H9 (cell line): ENCODE results near the gene PPP2R5E. TPM values are rescaled to one million over a fixed set of nuclear protein-coding genes. Genes with fewer than 3 reads are reported as not detected.

Source experiments
- DNase-seq: peaks from one replicate; pipeline ENCODE4 v3.0.0-alpha.2; 2017
- H2AFZ ChIP-seq: one replicate; pipeline ENCODE4 v1.6.1; 2013; ENCODE audit warnings: mild to moderate bottlenecking, low read length, control low read depth, moderate library complexity
- H2AK5ac ChIP-seq: 2 replicates; pipeline ENCODE4 v1.6.1; 2013; ENCODE audit warnings: low read length, control low read depth, mixed read lengths; ENCODE audit not compliant: insufficient read length
- H2BK120ac ChIP-seq: one replicate; pipeline ENCODE4 v1.6.1; 2013; ENCODE audit warnings: low read depth, mild to moderate bottlenecking, low read length, control low read depth, inconsistent platforms; ENCODE audit not compliant: poor library complexity, severe bottlenecking
- H2BK12ac ChIP-seq: 2 replicates; pipeline ENCODE4 v1.6.1; 2013; ENCODE audit warnings: low read length, control low read depth, mixed read lengths, low read depth; ENCODE audit not compliant: insufficient read length
- H2BK15ac ChIP-seq: 2 replicates; pipeline ENCODE4 v1.6.1; 2013; ENCODE audit warnings: low read depth, low read length, control low read depth
- H2BK20ac ChIP-seq: one replicate; pipeline ENCODE4 v1.6.1; 2013; ENCODE audit warnings: low read depth, mild to moderate bottlenecking, low read length, control low read depth, inconsistent platforms; ENCODE audit not compliant: poor library complexity, severe bottlenecking
- H2BK5ac ChIP-seq: 2 replicates; pipeline ENCODE4 v1.6.1; 2013; ENCODE audit warnings: low read length, control low read depth, mixed read lengths; ENCODE audit not compliant: insufficient read length
- H3K14ac ChIP-seq: 2 replicates; pipeline ENCODE4 v1.6.1; 2013; ENCODE audit warnings: low read length, control low read depth; ENCODE audit not compliant: insufficient read depth
- H3K18ac ChIP-seq: 2 replicates; pipeline ENCODE4 v1.6.1; 2013; ENCODE audit warnings: low read depth, mild to moderate bottlenecking, mixed read lengths, low read length, control low read depth; ENCODE audit not compliant: insufficient read length
- H3K23ac ChIP-seq: 2 replicates; pipeline ENCODE4 v1.6.1; 2013; ENCODE audit warnings: low read length, control low read depth, mixed read lengths, low read depth; ENCODE audit not compliant: insufficient read length
- H3K23me2 ChIP-seq: 2 replicates; pipeline ENCODE4 v1.6.1; 2013; ENCODE audit warnings: low read depth, mild to moderate bottlenecking, mixed read lengths, low read length, control low read depth; ENCODE audit not compliant: insufficient read length, poor library complexity, severe bottlenecking
- H3K27ac ChIP-seq: 2 replicates; pipeline ENCODE4 v1.5.1; 2013; ENCODE audit warnings: low read length, control low read depth, mixed read lengths, low read depth; ENCODE audit not compliant: insufficient read length
- H3K27me3 ChIP-seq: 2 replicates; pipeline ENCODE4 v1.6.1; 2013; ENCODE audit warnings: low read length, control low read depth, inconsistent platforms; ENCODE audit not compliant: insufficient read depth
- H3K4ac ChIP-seq: 2 replicates; pipeline ENCODE4 v1.6.1; 2013; ENCODE audit warnings: low read depth, mild to moderate bottlenecking, control low read depth, inconsistent platforms, low read length, moderate library complexity
- H3K4me1 ChIP-seq: 2 replicates; pipeline ENCODE4 v1.6.1; 2013; ENCODE audit warnings: low read length, control low read depth, inconsistent platforms; ENCODE audit not compliant: insufficient read depth
- H3K4me2 ChIP-seq: 2 replicates; pipeline ENCODE4 v1.6.1; 2013; ENCODE audit warnings: low read length, control low read depth, mixed read lengths; ENCODE audit not compliant: insufficient read length, insufficient read depth
- H3K56ac ChIP-seq: 2 replicates; pipeline ENCODE4 v1.6.1; 2013; ENCODE audit warnings: low read depth, mild to moderate bottlenecking, mixed read lengths, low read length, control low read depth; ENCODE audit not compliant: insufficient read length
- H3K79me1 ChIP-seq: 2 replicates; pipeline ENCODE4 v1.6.1; 2013; ENCODE audit warnings: low read depth, mild to moderate bottlenecking, moderate library complexity, low read length, control low read depth, inconsistent platforms; ENCODE audit not compliant: insufficient read depth, poor library complexity, severe bottlenecking
- H3K79me2 ChIP-seq: 2 replicates; pipeline ENCODE4 v1.6.1; 2013; ENCODE audit warnings: low read length, control low read depth, inconsistent platforms; ENCODE audit not compliant: insufficient read depth
- H3K9ac ChIP-seq: 2 replicates; pipeline ENCODE4 v1.6.1; 2013; ENCODE audit warnings: low read length, control low read depth, mixed read lengths; ENCODE audit not compliant: insufficient read length; ENCODE audit errors: extremely low read depth
- H3K9me3 ChIP-seq: one replicate; pipeline ENCODE4 v1.6.1; 2013; ENCODE audit warnings: low read depth, low read length, inconsistent platforms; ENCODE audit not compliant: control insufficient read depth
- H3T11ph ChIP-seq: one replicate; pipeline ENCODE4 v1.6.1; 2013; ENCODE audit warnings: mild to moderate bottlenecking, low read length, control low read depth, inconsistent platforms
- H4K20me1 ChIP-seq: one replicate; pipeline ENCODE4 v1.6.1; 2013; ENCODE audit not compliant: control insufficient read depth, insufficient read length, insufficient read depth
- H4K5ac ChIP-seq: 2 replicates; pipeline ENCODE4 v1.6.1; 2013; ENCODE audit warnings: low read depth, mild to moderate bottlenecking, mixed read lengths, low read length, control low read depth; ENCODE audit not compliant: insufficient read length
- H4K8ac ChIP-seq: replicated peaks from 2 replicates; pipeline ENCODE4 v1.6.1; 2013; ENCODE audit warnings: low read length, control low read depth, mixed read lengths, low read depth; ENCODE audit not compliant: insufficient read length
- H4K91ac ChIP-seq: 2 replicates; pipeline ENCODE4 v1.6.1; 2013; ENCODE audit warnings: low read depth, mild to moderate bottlenecking, moderate library complexity, mixed read lengths, low read length, control low read depth; ENCODE audit not compliant: insufficient read length
- H3K27ac Mint-ChIP-seq, 3 experiments: 2 replicates in 2 of 3; 3 replicates in 1 of 3; pipeline ENCODE4 v1.8.0; 2020 to 2021; ENCODE audit warnings: mixed read lengths in 3 of 3, mild to moderate bottlenecking in 1 of 3, moderate library complexity in 1 of 3
- H3K27me3 Mint-ChIP-seq: 2 replicates; pipeline ENCODE4 v1.8.0; 2021; ENCODE audit warnings: low read depth, mild to moderate bottlenecking, moderate library complexity, mixed read lengths
- H3K36me3 Mint-ChIP-seq, 3 experiments: 2 replicates in 2 of 3; 3 replicates in 1 of 3; pipeline ENCODE4 v1.8.0; 2020 to 2021; ENCODE audit warnings: low read depth in 3 of 3, mixed read lengths in 3 of 3; ENCODE audit not compliant: insufficient read depth in 1 of 3
- H3K4me1 Mint-ChIP-seq, 2 experiments: 2 replicates each; pipeline ENCODE4 v1.8.0; 2020; ENCODE audit warnings: mixed read lengths in 2 of 2
- H3K4me3 Mint-ChIP-seq, 2 experiments: 2 replicates in 1 of 2; 3 replicates in 1 of 2; pipeline ENCODE4 v1.8.0; 2020 to 2021; ENCODE audit warnings: mild to moderate bottlenecking in 2 of 2, mixed read lengths in 2 of 2, moderate library complexity in 1 of 2
- H3K9me3 Mint-ChIP-seq, 2 experiments: 2 replicates in 1 of 2; 3 replicates in 1 of 2; pipeline ENCODE4 v1.8.0; 2020; ENCODE audit warnings: mild to moderate bottlenecking in 2 of 2, mixed read lengths in 2 of 2, moderate library complexity in 1 of 2
- CTCF ChIP-seq: fragments of 200-600 bp; sonication (generic); conservative IDR thresholded peaks from 3 replicates; pipeline ENCODE4 v1.8.0; 2021; ENCODE audit warnings: antibody characterized with exemption, mild to moderate bottlenecking
- WGBS: extraction: QIAGEN DNeasy Blood & Tissue Kit; methylation state at CpG from one replicate; pipeline ENCODE4 v1.1.7; 2013; ENCODE audit warnings: missing lambda C conversion rate, low lambda C conversion rate, mixed read lengths; ENCODE audit not compliant: insufficient read length; ENCODE audit errors: extremely low coverage; 5-methylcytosine and 5-hydroxymethylcytosine counted together
- total RNA-seq: library from RNA; stranded (reverse); gene quantifications from 2 replicates; pipeline ENCODE4 v1.2.1, GENCODE V29; 2021

Gene PPP2R5E
- total RNA-seq, 1 experiment from 2014 or later = 65.8 TPM

- H3K79me2 ChIP-seq = no peaks in the 10 kb centered on the region; the same call in 1 of the 2 replicates
- no peak overlapping the region for H3K56ac ChIP-seq
- no peak overlapping the region for H3K9ac ChIP-seq
- H3K23me2 ChIP-seq = no peaks in the 10 kb centered on the region
- no peak overlapping the region for H4K91ac ChIP-seq
- no peak overlapping the region for H3K4me2 ChIP-seq
- no peaks in the 10 kb centered on the region for H4K20me1 ChIP-seq
- WGBS = no CpG with 5 or more reads among the region's 3 CpGs
- H3T11ph ChIP-seq = no peak overlapping the region
- no peak overlapping the region for H2BK120ac ChIP-seq
- Mint-ChIP-seq H3K4me3 (no peak overlapping the region), H3K4me1 (peaks cover under 1 to 3% of the 10 kb centered on the region in 2 experiments), H3K27me3 (no peaks in the 10 kb centered on the region), H3K36me3 (peaks cover 5 to 9% (median 9%) of the 10 kb centered on the region in 3 experiments; a peak in 5 of 7 replicates), H3K27ac (no peak overlapping the region), H3K9me3 (no peaks in the 10 kb centered on the region)
- H2AFZ ChIP-seq = no peak overlapping the region
- no peak overlapping the region for H2BK5ac ChIP-seq
- no peak for TF ChIP-seq CTCF
- no peaks in the 10 kb centered on the region; the same call in 1 of the 2 replicates for H3K4me1 ChIP-seq
- H2BK12ac ChIP-seq = no peak overlapping the region
- no peak overlapping the region for H3K14ac ChIP-seq
- no peak overlapping the region for H2BK15ac ChIP-seq
- H4K8ac ChIP-seq = no peak overlapping the region
- H4K5ac ChIP-seq = no peak overlapping the region
- H2BK20ac ChIP-seq = no peak overlapping the region
- no peaks in the 10 kb centered on the region for H3K27me3 ChIP-seq
- H3K18ac ChIP-seq = no peak overlapping the region
- DNase-seq = no peak
- no peak overlapping the region for H3K4ac ChIP-seq
- H3K79me1 ChIP-seq = no peaks in the 10 kb centered on the region
- H2AK5ac ChIP-seq = no peak overlapping the region
- H3K23ac ChIP-seq = no peak overlapping the region
- no peaks in the 10 kb centered on the region for H3K9me3 ChIP-seq
- no peak overlapping the region for H3K27ac ChIP-seq
These were observed 99.8 kb downstream of the PPP2R5E start for GRCh38 chr14:63443361-63443760.
